ENCODE data around the gene MAN1C1. TPM values are rescaled to one million over a fixed set of nuclear protein-coding genes. Genes with fewer than 3 reads are reported as not detected.

Gene MAN1C1
- polyA plus RNA-seq, 1 donor from 2014 or later, result 1.3 TPM

DNA sequence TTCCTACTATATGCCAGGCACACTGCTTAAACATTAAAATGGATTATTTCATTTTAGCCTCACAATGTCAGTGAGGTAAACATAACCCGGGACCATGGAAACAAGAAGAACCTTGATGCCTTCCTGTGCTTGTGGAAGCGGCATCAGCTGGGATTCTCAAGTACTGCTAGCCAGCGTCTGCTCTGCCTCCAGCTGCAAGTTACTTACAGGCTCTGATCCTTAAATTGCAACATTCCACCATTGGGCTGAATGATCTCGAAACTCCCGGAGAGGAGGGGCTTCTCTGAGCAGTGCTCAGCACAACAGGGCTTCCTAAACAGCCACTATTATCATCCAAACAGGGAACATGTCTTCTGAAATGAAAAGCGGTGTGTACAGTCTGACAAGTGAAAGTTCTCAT is 6.7 kb upstream of the MAN1C1 start:
- peaks cover 10% of the 10 kb centered on the region for H3K27me3 ChIP-seq (ENCODE audit: insufficient read depth, low read depth, low read length)
- H3K9me3 ChIP-seq (ENCODE audit: low read length), result no peaks in the 10 kb centered on the region
- H3K4me2 ChIP-seq (ENCODE audit: low read length), result no peak overlapping the region
- H3K9me2 ChIP-seq (ENCODE audit: insufficient read depth, low read length), result no peaks in the 10 kb centered on the region
- no peaks in the 10 kb centered on the region for H3K79me2 ChIP-seq (replicated peaks; ENCODE audit: insufficient read depth, low read length)
- no peaks in the 10 kb centered on the region for H4K20me1 ChIP-seq (ENCODE audit: insufficient read depth)
- H3K27ac ChIP-seq (ENCODE audit: low read length), result no peak overlapping the region
- H3K4me3 ChIP-seq (ENCODE audit: low read length), result no peak overlapping the region
- H3K9ac ChIP-seq (ENCODE audit: low read length), result no peak overlapping the region
- H2AFZ ChIP-seq (ENCODE audit: low read depth, low read length), result no peak overlapping the region
- H3F3A ChIP-seq (ENCODE audit: insufficient read depth, low read length, poor library complexity, severe bottlenecking), result no peaks in the 10 kb centered on the region
- TF ChIP-seq, protein P1, sequence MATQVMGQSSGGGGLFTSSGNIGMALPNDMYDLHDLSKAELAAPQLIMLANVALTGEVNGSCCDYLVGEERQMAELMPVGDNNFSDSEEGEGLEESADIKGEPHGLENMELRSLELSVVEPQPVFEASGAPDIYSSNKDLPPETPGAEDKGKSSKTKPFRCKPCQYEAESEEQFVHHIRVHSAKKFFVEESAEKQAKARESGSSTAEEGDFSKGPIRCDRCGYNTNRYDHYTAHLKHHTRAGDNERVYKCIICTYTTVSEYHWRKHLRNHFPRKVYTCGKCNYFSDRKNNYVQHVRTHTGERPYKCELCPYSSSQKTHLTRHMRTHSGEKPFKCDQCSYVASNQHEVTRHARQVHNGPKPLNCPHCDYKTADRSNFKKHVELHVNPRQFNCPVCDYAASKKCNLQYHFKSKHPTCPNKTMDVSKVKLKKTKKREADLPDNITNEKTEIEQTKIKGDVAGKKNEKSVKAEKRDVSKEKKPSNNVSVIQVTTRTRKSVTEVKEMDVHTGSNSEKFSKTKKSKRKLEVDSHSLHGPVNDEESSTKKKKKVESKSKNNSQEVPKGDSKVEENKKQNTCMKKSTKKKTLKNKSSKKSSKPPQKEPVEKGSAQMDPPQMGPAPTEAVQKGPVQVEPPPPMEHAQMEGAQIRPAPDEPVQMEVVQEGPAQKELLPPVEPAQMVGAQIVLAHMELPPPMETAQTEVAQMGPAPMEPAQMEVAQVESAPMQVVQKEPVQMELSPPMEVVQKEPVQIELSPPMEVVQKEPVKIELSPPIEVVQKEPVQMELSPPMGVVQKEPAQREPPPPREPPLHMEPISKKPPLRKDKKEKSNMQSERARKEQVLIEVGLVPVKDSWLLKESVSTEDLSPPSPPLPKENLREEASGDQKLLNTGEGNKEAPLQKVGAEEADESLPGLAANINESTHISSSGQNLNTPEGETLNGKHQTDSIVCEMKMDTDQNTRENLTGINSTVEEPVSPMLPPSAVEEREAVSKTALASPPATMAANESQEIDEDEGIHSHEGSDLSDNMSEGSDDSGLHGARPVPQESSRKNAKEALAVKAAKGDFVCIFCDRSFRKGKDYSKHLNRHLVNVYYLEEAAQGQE (IDR thresholded peaks at IDR 0.05; ENCODE audit: borderline replicate concordance), result no peak
- TF ChIP-seq MXI1 (conservative IDR thresholded peaks at IDR 0.05; ENCODE audit: poor library complexity, severe bottlenecking) (no peak), EZH2 (IDR thresholded peaks at IDR 0.05; ENCODE audit: borderline replicate concordance, insufficient read depth, low read length, poor library complexity, severe bottlenecking) (no peak), TAF1 (IDR thresholded peaks at IDR 0.05; ENCODE audit: low read depth) (no peak), SMC3 (conservative IDR thresholded peaks at IDR 0.05; ENCODE audit: poor library complexity) (no peak), EP300 (conservative IDR thresholded peaks at IDR 0.05; ENCODE audit: poor library complexity, severe bottlenecking) (no peak), POLR2AphosphoS5 (IDR thresholded peaks at IDR 0.05) (no peak), RAD21 (conservative IDR thresholded peaks at IDR 0.05) (no peak)
- TF ChIP-seq, protein P2, sequence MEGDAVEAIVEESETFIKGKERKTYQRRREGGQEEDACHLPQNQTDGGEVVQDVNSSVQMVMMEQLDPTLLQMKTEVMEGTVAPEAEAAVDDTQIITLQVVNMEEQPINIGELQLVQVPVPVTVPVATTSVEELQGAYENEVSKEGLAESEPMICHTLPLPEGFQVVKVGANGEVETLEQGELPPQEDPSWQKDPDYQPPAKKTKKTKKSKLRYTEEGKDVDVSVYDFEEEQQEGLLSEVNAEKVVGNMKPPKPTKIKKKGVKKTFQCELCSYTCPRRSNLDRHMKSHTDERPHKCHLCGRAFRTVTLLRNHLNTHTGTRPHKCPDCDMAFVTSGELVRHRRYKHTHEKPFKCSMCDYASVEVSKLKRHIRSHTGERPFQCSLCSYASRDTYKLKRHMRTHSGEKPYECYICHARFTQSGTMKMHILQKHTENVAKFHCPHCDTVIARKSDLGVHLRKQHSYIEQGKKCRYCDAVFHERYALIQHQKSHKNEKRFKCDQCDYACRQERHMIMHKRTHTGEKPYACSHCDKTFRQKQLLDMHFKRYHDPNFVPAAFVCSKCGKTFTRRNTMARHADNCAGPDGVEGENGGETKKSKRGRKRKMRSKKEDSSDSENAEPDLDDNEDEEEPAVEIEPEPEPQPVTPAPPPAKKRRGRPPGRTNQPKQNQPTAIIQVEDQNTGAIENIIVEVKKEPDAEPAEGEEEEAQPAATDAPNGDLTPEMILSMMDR (IDR thresholded peaks at IDR 0.05; ENCODE audit: poor library complexity, severe bottlenecking), result no peak
- H3K36me3 ChIP-seq (ENCODE audit: insufficient read depth, low read length), result no peaks in the 10 kb centered on the region

DNA sequence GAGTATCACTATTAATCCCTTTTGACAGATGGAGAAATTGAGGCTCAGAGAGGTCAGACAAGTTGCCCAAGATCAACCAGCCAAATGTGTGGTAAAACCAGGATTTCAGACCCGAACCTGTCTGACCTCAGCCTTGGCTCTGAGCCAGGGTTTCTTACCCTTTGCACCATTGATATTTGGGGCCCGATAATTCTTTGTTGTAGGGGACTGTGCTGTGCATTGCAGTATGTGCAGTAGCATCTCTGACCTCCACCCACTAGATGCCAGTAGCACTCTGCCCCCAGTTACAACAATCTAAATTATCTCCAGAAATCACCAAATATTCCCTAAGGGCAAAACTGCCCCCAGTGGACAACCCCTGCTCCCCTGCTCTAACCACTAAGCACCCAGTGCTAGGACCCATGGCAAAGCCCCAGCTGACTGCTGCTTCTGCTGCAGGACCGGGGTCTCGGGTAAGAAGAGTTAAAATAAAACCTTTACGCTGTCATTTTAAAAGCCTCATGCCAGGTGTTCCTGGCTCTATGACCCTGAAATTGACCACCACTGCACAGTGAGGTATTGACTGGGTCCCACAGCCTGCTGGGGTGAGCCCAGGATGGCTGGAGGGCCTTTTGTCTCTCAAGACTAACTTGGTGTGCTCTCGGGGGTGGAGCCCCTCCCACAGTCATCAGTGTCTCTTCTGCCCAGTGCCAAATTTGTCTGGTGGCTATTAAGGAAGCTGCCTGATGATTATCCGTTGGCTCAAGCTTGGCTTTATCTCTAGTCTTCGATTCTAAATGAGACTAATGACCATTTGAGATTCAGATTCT is 5.6 kb upstream of the MAN1C1 start:
- H3K4me2 ChIP-seq (ENCODE audit: low read length), result no peak overlapping the region
- peaks cover 15% of the 10 kb centered on the region for H3K27me3 ChIP-seq (ENCODE audit: insufficient read depth, low read depth, low read length)
- H3K79me2 ChIP-seq (replicated peaks; ENCODE audit: insufficient read depth, low read length), result no peaks in the 10 kb centered on the region
- no peak overlapping the region for H3K27ac ChIP-seq (ENCODE audit: low read length)
- no peak overlapping the region for H3K4me3 ChIP-seq (ENCODE audit: low read length)
- H3K9ac ChIP-seq (ENCODE audit: low read length), result no peak overlapping the region
- no peaks in the 10 kb centered on the region for H4K20me1 ChIP-seq (ENCODE audit: insufficient read depth)
- H2AFZ ChIP-seq (ENCODE audit: low read depth, low read length), result no peak overlapping the region
- TF ChIP-seq, protein P1 (IDR thresholded peaks at IDR 0.05; ENCODE audit: borderline replicate concordance), result no peak
- TF ChIP-seq EZH2 (IDR thresholded peaks at IDR 0.05; ENCODE audit: borderline replicate concordance, insufficient read depth, low read length, poor library complexity, severe bottlenecking), result no peak
- no peak for TF ChIP-seq SMC3 (conservative IDR thresholded peaks at IDR 0.05; ENCODE audit: poor library complexity)
- no peak for TF ChIP-seq TAF1 (IDR thresholded peaks at IDR 0.05; ENCODE audit: low read depth)
- TF ChIP-seq MXI1 (conservative IDR thresholded peaks at IDR 0.05; ENCODE audit: poor library complexity, severe bottlenecking), result no peak
- TF ChIP-seq, protein P2 (IDR thresholded peaks at IDR 0.05; ENCODE audit: poor library complexity, severe bottlenecking), result no peak
- no peaks in the 10 kb centered on the region for H3F3A ChIP-seq (ENCODE audit: insufficient read depth, low read length, poor library complexity, severe bottlenecking)
- no peaks in the 10 kb centered on the region for H3K9me2 ChIP-seq (ENCODE audit: insufficient read depth, low read length)
- no peaks in the 10 kb centered on the region for H3K36me3 ChIP-seq (ENCODE audit: insufficient read depth, low read length)
- no peaks in the 10 kb centered on the region for H3K9me3 ChIP-seq (ENCODE audit: low read length)
